Measurements from ENCODE around the gene MYH9.
A peak's percentile ranks its signal among the peaks of the same experiment; 100 is the strongest.

DNA sequence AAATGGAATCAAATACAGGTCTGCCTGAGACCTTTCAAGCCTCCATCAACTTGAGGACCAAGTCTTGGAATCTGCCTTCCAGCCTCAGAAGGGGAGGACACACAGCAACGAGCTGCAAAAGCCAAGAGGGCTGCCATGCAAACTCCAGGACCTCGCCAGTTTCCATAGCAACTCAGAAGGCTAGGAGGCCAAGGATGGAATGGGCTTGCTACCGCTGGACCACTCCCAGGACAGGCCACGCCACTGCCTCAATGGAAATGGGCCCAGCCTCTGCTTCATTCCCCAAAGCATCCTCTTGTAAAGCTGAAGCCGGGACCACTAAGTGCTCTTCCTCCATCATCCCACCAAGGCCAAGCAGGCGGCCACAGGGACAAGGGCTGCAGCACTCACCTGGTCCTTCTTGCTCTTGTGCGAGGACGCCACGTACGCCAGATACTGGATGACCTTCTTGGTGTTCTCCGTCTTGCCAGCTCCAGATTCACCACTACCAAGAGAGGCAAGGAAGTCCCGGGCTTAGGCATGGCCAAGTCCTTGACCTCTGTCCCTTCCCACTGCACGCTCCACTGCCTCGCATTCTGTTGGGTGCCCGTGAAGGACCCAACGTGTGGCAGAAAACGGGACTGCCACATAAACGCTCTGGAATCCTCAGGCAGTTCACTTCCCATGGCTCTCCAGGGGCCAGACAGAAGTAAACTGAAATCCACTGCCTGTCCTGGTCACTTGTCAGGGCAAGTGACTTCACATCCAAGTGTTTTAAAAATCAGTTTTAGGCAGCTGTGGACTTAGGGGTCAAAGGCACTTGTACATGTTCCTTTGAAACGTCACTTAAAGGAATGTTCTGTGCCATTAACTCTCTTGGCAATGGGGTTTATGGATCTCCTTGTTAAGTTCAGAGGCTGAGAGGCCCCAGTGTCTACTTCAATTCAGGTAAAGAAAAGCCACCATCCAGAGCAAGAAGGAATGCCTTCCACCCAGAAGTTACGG is 61.3 kb downstream of the MYH9 start:
- TF ChIP-seq, protein P1, sequence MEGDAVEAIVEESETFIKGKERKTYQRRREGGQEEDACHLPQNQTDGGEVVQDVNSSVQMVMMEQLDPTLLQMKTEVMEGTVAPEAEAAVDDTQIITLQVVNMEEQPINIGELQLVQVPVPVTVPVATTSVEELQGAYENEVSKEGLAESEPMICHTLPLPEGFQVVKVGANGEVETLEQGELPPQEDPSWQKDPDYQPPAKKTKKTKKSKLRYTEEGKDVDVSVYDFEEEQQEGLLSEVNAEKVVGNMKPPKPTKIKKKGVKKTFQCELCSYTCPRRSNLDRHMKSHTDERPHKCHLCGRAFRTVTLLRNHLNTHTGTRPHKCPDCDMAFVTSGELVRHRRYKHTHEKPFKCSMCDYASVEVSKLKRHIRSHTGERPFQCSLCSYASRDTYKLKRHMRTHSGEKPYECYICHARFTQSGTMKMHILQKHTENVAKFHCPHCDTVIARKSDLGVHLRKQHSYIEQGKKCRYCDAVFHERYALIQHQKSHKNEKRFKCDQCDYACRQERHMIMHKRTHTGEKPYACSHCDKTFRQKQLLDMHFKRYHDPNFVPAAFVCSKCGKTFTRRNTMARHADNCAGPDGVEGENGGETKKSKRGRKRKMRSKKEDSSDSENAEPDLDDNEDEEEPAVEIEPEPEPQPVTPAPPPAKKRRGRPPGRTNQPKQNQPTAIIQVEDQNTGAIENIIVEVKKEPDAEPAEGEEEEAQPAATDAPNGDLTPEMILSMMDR (IDR thresholded peaks at IDR 0.05): peak in 1 of 3 experiments; percentile 24
- TF ChIP-seq POLR2AphosphoS5 (IDR thresholded peaks at IDR 0.05): no peak

Data from esophagus muscularis mucosa (tissue), 3 donors.